ENCODE measurements around the gene GPHN. TPM values are rescaled to one million over a fixed set of nuclear protein-coding genes. Genes with fewer than 3 reads are reported as not detected.
"Not testable (repeated sequence)": the region's sequence is repeated elsewhere in the genome, so short reads cannot be mapped to it uniquely, and the experiment has no call there.

GPHN gene
- total RNA-seq, 2 donors from 2014 or later: 18.6 to 20.1 TPM

DNA sequence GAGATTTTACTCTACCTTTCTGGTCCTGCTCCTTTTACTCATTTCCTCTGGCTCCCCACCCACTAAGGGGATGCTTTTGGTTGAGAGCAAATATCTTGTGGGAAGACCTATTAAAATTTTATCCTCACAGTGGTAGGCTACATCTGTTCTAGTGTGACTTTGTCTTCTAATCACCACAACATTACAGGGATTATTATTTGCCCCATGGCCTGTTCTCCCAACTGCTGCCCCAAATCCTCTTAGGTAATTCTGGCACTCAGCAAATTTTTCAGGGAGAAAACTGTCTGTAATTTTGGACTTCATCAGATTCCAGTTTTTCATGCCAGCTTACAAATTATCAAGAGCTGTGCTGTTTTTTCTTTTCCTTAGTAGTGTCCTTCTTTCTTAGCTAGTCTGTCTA lies 172.3 kb downstream of the GPHN start:
- H3K9me3 Mint-ChIP-seq: peaks cover 8% of the 10 kb centered on the region
- no peak for DNase-seq (ENCODE audit: low spot score)

DNA sequence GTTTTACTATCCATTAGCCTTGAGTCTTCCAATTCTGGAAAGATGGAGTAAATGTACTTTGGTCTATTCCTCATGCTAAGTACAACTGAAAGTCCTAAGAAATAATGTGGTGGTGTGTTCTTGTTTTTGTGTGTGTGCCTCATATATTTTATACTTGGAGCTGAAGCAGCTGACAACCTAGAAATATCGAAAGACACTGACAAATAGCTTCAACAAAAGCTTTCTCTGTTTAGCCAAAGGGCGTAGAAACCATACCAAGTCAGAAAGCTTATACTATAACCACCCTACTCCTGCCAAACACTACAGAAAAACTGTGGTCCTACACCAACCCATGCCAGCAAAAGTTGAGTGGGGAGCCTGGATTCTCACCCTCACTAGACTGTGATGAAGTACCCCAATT lies 188.4 kb downstream of the GPHN start:
- Mint-ChIP-seq H3K36me3 (no peaks in the 10 kb centered on the region), H3K27me3 (no peaks in the 10 kb centered on the region), H3K4me3 (no peak overlapping the region), H3K27ac (no peak overlapping the region), H3K9me3 (peaks cover 2% of the 10 kb centered on the region), H3K4me1 (ENCODE audit: low read depth in 2 of 2) (no peaks in the 10 kb centered on the region)
- DNase-seq (ENCODE audit: low spot score) (no peak), ATAC-seq (no peak)

More for the DNA sequence above, 172.3 kb downstream of the GPHN start:
- Mint-ChIP-seq H3K27ac (no peak overlapping the region), H3K36me3 (peaks cover 26% of the 10 kb centered on the region), H3K4me1 (ENCODE audit: low read depth in 2 of 2) (no peaks in the 10 kb centered on the region), H3K27me3 (no peaks in the 10 kb centered on the region), H3K4me3 (no peak overlapping the region)
- ATAC-seq: no peak

DNA sequence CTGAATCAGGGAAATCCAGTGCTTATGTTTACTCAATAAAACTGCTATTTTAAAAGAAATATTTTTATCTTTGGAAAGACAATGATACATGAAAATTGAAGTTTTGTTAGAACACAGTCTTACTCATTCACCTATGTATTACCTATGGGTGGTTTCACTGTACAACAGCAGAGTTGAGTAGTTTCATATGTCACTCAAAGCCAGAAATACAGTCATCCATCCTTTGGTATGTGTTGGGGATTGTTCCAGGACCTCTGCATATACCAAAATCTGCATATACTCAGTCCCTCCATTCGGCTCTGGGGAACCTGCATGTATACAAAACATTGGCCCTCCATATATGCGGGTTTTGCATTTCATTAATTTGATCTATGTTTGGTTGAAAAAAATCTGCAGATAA lies 190.6 kb downstream of the GPHN start:
- Mint-ChIP-seq H3K4me1 (ENCODE audit: low read depth in 2 of 2) (no peaks in the 10 kb centered on the region), H3K36me3 (peaks cover 9% of the 10 kb centered on the region), H3K9me3 (peaks cover 14% of the 10 kb centered on the region), H3K27ac (no peak overlapping the region), H3K27me3 (no peaks in the 10 kb centered on the region), H3K4me3 (no peak overlapping the region)
- DNase-seq (ENCODE audit: low spot score) (no peak), ATAC-seq (no peak)

DNA sequence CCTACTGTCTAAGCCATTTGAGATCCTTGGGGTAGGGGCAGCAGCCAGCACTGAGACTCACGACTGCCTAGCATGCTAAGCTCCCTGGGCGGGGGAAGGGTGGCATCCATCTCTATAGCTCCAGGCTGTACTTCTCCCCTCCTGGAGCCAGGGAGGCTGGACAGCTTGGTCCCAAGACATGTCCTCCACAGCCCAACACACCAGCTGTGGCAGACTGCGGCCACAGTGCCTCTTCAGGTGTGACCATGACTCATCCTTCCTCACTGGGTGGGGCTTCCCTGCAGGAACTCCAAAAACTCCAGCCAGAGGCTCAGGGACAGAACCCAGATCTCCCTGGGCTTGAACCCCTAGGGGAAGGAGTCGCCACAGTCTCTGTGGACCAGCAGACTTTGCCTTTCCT lies 193.9 kb downstream of the GPHN start:
- Mint-ChIP-seq H3K9me3 (peaks cover 34% of the 10 kb centered on the region), H3K4me3 (no peak overlapping the region), H3K36me3 (peaks cover 27% of the 10 kb centered on the region), H3K27ac (no peak overlapping the region), H3K27me3 (no peaks in the 10 kb centered on the region), H3K4me1 (ENCODE audit: low read depth in 2 of 2) (no peaks in the 10 kb centered on the region)
- DNase-seq (ENCODE audit: low spot score): no peak
- ATAC-seq: no peak

DNA sequence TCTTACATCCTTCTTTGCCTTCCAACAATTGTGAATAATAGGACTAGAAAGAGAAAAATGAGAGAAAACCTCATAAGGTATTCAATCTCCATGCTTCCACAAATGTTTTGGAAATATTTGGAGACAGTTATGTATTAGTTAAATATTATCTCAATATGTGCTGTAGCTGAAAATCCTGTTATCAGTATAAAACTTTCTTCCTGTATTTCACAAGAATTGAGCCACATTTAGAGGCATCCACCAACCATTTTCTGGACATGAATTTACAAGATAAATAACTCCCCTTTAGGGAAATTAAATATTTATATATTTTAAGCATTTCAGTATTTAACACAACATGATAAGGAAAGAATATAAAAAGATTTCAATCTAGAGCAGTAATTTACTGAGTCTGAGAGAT lies 200.3 kb downstream of the GPHN start:
- peaks cover 25% of the 10 kb centered on the region for H3K9me3 Mint-ChIP-seq
- no peaks in the 10 kb centered on the region for H3K4me1 Mint-ChIP-seq (ENCODE audit: low read depth in 2 of 2)
- ATAC-seq (no peak), DNase-seq (ENCODE audit: low spot score) (no peak)
- no peak overlapping the region for H3K4me3 Mint-ChIP-seq
- H3K27ac Mint-ChIP-seq: no peak overlapping the region
- no peaks in the 10 kb centered on the region for H3K27me3 Mint-ChIP-seq
- peaks cover 19% of the 10 kb centered on the region for H3K36me3 Mint-ChIP-seq

DNA sequence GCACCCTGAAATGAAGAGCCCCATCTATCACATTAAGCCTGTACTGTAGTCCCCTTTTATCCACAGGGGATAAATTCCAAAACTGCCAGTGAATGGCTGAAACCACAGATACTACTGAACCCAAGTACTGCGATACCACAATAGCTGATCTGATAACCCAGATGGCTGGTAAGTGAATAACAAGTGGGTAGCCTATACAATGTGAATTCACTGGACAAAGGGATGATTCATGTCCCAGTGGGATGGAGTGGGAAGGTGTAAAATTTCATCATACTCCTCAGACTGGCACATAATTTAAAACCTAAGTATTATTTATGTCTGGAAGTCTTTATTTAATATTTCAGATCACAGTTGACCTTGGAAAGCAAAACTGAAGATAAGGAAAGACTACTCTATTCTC lies 201.3 kb downstream of the GPHN start:
- Mint-ChIP-seq H3K36me3 (peaks cover 14% of the 10 kb centered on the region), H3K27ac (no peak overlapping the region), H3K27me3 (no peaks in the 10 kb centered on the region), H3K4me3 (no peak overlapping the region), H3K4me1 (ENCODE audit: low read depth in 2 of 2) (peaks cover 4 to 5% of the 10 kb centered on the region in 2 donors), H3K9me3 (peaks cover 21% of the 10 kb centered on the region)
- ATAC-seq (no peak), DNase-seq (ENCODE audit: low spot score) (no peak)

DNA sequence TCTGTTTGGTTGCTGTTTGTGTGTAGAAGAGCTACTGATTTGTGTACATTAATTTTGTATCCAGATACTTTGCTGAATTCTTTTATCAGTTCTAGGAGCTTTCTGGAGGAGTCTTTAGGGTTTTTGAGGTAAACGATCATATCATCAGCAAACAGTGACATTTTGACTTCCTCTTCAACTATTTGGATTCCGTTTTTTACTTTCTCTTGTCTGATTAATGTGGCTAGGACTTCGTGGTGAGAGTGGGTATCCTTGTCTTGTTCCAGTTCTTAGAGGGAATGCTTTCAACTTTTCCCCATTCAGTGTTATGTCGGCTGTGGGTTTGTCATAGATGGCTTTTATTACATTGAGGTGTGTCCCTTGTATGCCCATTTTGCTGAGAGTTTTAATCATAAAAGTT lies 206.3 kb downstream of the GPHN start:
- not testable (repeated sequence) for ATAC-seq; DNase-seq (ENCODE audit: low spot score); H3K36me3 Mint-ChIP-seq; H3K27ac Mint-ChIP-seq; H3K27me3 Mint-ChIP-seq; H3K4me3 Mint-ChIP-seq
- H3K9me3 Mint-ChIP-seq: peaks cover 12% of the 10 kb centered on the region
- H3K4me1 Mint-ChIP-seq (ENCODE audit: low read depth in 2 of 2): peaks cover 18 to 25% of the 10 kb centered on the region in 2 donors

DNA sequence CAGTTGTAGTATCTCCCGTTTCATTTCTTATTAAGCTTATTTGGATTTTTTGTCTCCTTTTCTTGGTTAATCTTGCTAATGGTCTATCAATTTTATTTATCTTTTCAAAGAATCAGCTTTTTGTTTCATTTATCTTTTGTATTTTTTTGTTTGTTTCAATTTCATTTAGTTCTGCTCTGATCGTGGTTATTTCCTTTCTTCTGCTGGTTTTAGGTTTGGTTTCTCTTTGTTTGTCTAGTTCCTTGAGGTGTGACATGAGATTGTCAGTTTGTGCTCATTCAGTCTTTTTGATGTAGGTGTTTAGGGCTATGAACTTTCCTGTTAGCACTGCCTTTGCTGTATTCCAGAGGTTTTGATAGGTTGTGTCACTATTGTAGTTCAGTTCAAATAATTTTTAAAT lies 207.4 kb downstream of the GPHN start:
- not testable (repeated sequence) for H3K9me3 Mint-ChIP-seq; ATAC-seq; H3K36me3 Mint-ChIP-seq; DNase-seq (ENCODE audit: low spot score); H3K27ac Mint-ChIP-seq; H3K27me3 Mint-ChIP-seq
- peak overlapping the region; percentile 64 for H3K4me3 Mint-ChIP-seq
- peaks cover 18 to 25% of the 10 kb centered on the region in 2 donors for H3K4me1 Mint-ChIP-seq (ENCODE audit: low read depth in 2 of 2)

DNA sequence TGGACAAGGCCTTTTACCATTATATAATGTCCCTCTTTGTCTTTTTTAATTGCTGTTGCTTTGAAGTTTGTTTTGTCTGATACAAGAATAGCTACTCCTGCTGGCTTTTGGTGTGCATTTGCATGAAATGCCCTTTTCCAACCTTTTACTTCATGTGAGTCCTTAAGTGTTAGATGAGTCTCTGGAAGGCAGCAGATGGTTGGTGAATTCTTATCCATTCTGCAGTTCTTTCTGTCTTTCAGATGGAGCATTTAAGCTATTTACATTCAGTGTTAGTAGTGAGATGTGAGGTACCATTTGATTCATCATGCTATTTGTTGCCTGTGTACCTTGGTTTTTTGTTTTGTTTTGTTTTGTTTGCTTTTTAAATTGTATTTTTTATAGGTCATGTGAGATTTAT lies 208.3 kb downstream of the GPHN start:
- no peaks in the 10 kb centered on the region for H3K27me3 Mint-ChIP-seq
- ATAC-seq (no peak), DNase-seq (ENCODE audit: low spot score) (no peak)
- peaks cover 10% of the 10 kb centered on the region for H3K9me3 Mint-ChIP-seq
- no peak overlapping the region for H3K27ac Mint-ChIP-seq
- no peak overlapping the region for H3K4me3 Mint-ChIP-seq
- peaks cover 6% of the 10 kb centered on the region for H3K36me3 Mint-ChIP-seq
- H3K4me1 Mint-ChIP-seq (ENCODE audit: low read depth in 2 of 2): peaks cover 18 to 25% of the 10 kb centered on the region in 2 donors

DNA sequence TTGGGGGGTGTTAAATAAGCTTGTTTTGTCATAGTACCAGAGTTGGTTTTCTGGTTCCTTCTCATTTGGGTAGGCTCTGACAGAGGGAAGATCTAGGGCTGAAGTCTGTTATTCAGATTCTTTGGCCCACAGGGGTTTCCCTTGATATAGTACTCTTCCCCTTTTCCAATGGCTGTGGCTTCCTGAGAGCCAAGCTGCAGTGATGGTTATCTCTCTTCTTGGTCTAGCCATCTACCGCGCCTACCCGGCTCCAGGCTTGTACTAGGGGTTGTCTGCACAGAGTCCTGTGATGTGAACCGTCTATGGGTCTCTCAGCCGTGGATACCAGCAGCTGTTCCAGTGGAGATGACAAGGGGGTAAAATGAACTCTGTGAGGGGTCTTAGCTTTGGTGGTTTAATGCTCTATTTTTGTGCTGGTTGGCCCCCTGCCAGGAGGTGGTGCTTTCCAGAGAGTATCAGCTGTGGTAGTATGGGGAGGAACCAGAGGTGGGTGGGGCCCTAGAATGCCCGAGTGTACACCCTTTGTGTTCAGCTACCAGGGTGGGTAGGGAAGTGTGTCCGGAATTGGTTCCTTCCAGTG lies 209.7 kb downstream of the GPHN start:
- ATAC-seq (no peak), DNase-seq (ENCODE audit: low spot score) (no peak)
- H3K4me1 Mint-ChIP-seq (ENCODE audit: low read depth in 2 of 2): peaks cover 18 to 25% of the 10 kb centered on the region in 2 donors
- no peak overlapping the region for H3K4me3 Mint-ChIP-seq
- H3K9me3 Mint-ChIP-seq: peaks cover 6% of the 10 kb centered on the region
- H3K27me3 Mint-ChIP-seq: no peaks in the 10 kb centered on the region
- H3K36me3 Mint-ChIP-seq: peaks cover 6% of the 10 kb centered on the region
- no peak overlapping the region for H3K27ac Mint-ChIP-seq

DNA sequence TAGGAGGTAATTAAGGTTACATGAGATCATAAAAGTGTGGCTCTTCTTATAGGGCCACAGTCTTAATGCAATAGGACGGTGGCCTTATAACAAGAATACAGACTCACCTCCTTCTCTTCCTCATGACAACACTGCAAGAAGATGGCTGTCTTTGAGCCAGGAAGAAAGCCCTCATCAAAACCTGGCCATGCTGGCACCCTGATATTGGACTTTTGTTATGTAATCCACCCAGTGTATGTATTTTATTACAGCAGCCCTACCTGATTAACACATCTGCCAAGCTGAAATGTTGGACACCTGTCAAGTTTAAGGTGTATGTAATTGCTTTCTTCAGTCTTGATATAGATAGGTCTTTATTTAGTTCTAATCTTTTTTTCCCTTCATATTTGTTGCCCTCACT lies 217.0 kb downstream of the GPHN start:
- H3K36me3 Mint-ChIP-seq: peaks cover 13% of the 10 kb centered on the region
- no peak for ATAC-seq
- no peaks in the 10 kb centered on the region for H3K4me1 Mint-ChIP-seq (ENCODE audit: low read depth in 2 of 2)
- no peak overlapping the region for H3K27ac Mint-ChIP-seq
- peaks cover 7% of the 10 kb centered on the region for H3K9me3 Mint-ChIP-seq
- no peak for DNase-seq (ENCODE audit: low spot score)
- H3K4me3 Mint-ChIP-seq: no peak overlapping the region
- H3K27me3 Mint-ChIP-seq: no peaks in the 10 kb centered on the region

DNA sequence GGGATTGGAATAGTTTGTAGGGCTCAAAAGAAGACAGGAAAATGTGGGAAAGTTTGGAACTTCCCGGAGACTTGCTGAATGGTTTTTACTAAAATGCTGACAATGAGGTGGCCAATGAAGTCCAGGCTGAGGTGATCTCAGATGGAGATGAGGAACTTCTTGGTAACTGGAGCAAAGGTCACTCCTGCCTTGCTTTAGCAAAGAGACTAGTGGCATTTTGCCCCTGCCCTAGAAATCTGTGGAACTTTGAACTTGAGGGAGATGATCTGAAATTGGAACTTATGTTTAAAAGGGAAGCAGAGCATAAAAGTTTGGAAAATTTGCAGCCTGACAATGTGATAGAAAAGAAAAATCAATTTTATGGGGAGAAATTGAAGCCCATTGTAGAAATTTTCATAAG lies 223.4 kb downstream of the GPHN start:
- H3K27ac Mint-ChIP-seq; H3K27me3 Mint-ChIP-seq; DNase-seq (ENCODE audit: low spot score); H3K4me3 Mint-ChIP-seq; ATAC-seq; H3K9me3 Mint-ChIP-seq; H3K4me1 Mint-ChIP-seq (ENCODE audit: low read depth in 2 of 2): not testable (repeated sequence)
- peaks cover 22% of the 10 kb centered on the region for H3K36me3 Mint-ChIP-seq

DNA sequence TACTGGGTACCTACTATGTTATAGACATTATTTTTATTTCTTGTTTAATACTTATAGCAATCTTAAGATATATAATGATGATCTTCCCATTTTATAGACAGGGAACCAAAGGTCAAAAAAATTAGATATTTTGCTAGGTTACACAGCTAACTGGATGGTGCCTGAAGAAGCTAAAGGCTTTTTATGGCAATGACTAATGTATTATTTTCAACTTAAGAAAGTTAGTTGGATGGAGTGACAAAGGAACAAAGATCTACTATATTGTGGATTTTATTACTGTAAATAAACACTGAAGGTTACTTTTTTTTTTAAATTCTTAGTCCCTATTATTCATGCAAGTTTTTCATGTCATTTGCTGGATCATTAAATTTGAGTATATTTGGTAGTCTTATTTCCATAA lies 227.9 kb downstream of the GPHN start:
- Mint-ChIP-seq H3K4me3 (no peak overlapping the region), H3K27me3 (no peaks in the 10 kb centered on the region), H3K36me3 (peaks cover 19% of the 10 kb centered on the region), H3K9me3 (peaks cover 8% of the 10 kb centered on the region), H3K27ac (no peak overlapping the region), H3K4me1 (ENCODE audit: low read depth in 2 of 2) (peaks cover 0 to 2% of the 10 kb centered on the region in 2 donors)
- DNase-seq (ENCODE audit: low spot score): no peak
- ATAC-seq: no peak

DNA sequence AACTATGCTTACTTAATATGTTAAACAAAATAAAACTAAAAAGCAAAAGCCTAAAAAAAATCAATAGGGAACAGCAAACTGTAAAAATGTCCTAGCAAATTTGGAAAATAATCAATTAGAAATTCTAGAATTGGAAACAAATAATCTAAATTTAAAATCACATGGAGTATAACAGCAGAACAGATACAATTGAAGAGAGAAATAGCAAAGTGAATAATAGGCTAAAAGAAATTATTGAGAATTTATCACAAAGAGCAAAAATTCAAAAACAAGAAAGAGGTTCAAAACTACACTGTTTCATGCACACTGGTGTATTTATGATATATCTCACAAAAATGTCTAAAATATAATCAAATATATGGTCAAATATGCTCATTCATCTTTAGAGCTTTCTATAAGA lies 231.9 kb downstream of the GPHN start:
- H3K4me3 Mint-ChIP-seq: no peak overlapping the region
- H3K27ac Mint-ChIP-seq: no peak overlapping the region
- H3K36me3 Mint-ChIP-seq: peaks cover 11% of the 10 kb centered on the region
- peaks cover 12% of the 10 kb centered on the region for H3K9me3 Mint-ChIP-seq
- ATAC-seq (no peak), DNase-seq (ENCODE audit: low spot score) (no peak)
- peaks cover 0 to 2% of the 10 kb centered on the region in 2 donors for H3K4me1 Mint-ChIP-seq (ENCODE audit: low read depth in 2 of 2)
- H3K27me3 Mint-ChIP-seq: no peaks in the 10 kb centered on the region

DNA sequence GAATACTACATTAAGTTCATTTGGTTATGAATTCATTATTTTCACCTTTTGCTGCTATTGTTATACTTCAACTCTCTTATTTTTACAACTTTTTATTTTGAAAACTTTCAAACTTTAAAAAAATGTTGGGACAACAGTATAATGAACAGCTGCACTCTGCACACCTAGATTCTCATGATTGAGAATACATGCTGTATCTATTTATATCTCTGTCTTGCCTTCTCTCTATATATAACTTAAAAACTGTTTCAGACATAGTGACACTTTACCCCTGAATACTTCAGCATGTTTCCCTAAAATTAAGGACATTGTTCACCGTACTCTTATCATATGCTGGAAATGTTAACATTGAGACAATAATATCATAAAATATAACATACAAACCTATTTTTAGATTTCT lies 237.1 kb downstream of the GPHN start:
- no peak for DNase-seq (ENCODE audit: low spot score)
- no peak for ATAC-seq
- Mint-ChIP-seq H3K4me1 (ENCODE audit: low read depth in 2 of 2) (no peaks in the 10 kb centered on the region), H3K9me3 (peaks cover 3% of the 10 kb centered on the region), H3K27ac (no peak overlapping the region), H3K36me3 (no peaks in the 10 kb centered on the region), H3K4me3 (no peak overlapping the region), H3K27me3 (no peaks in the 10 kb centered on the region)
